ENCODE measurements around the gene PLCH1. TPM values are rescaled to one million over a fixed set of nuclear protein-coding genes. Genes with fewer than 3 reads are reported as not detected.

PLCH1 gene
- total RNA-seq, 1 experiment from 2014 or later = 3.8 TPM

DNA sequence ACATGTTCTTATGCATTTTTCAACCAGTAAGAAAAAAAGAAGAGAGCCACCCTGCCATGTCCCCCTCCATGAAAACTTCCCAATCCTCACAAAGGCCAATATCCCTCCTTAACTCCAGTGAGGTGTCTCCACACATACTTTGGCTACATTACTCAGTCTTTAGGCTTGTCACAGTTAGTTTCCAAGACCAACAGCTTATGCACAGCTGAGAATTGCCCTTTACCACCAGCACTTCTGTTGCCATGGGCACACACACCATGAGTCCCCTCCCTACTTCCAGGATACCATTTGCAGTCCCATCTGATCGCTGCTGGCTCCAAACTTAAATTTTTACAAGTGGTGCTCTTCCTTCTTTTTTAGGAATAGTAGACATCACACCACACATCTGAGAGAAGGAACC is 301.1 kb downstream of the PLCH1 start:
- POLR2A ChIA-PET = no interaction called here
- H3K36me3 ChIP-seq (ENCODE audit: control insufficient read depth in 1 of 2, insufficient read depth in 2 of 2, low read length in 2 of 2) = no peaks in the 10 kb centered on the region
- H3K4me3 ChIP-seq (replicated peaks in 1 of 2; ENCODE audit: low read depth in 1 of 2, low read length in 2 of 2) = no peak overlapping the region
- ATAC-seq (no peak), DNase-seq (ENCODE audit: low read depth, low spot score) (no peak)
- CTCF ChIA-PET = no interaction called here
- no peaks in the 10 kb centered on the region for H4K20me1 ChIP-seq (ENCODE audit: insufficient read depth)
- intact Hi-C loops (cut with micrococcal nuclease) = no loop called here
- H3K27me3 ChIP-seq (ENCODE audit: insufficient read depth, low read length) = no peaks in the 10 kb centered on the region
- RAD21 ChIA-PET (ENCODE audit: low non-redundant PET in 1 of 2, low total read pairs in 2 of 2, uncharacterized antibody in 2 of 2, unreplicated experiment in 2 of 2) = no interaction called here
- H2AFZ ChIP-seq (ENCODE audit: low read depth, low read length, poor library complexity, severe bottlenecking) = no peak overlapping the region
- no peaks in the 10 kb centered on the region for H3K9me3 ChIP-seq (ENCODE audit: control insufficient read depth in 1 of 2, insufficient read depth in 1 of 2, low read depth in 1 of 2, low read length in 2 of 2)
- no peak overlapping the region for H3K4me2 ChIP-seq (ENCODE audit: low read length)
- no peak overlapping the region for H3K9ac ChIP-seq (ENCODE audit: low read length)
- H3K9me2 ChIP-seq (ENCODE audit: insufficient read depth) = no peaks in the 10 kb centered on the region
- H3K4me1 ChIP-seq (ENCODE audit: control insufficient read depth in 1 of 2, insufficient read depth in 2 of 2, low read length in 2 of 2) = no peaks in the 10 kb centered on the region
- no peak overlapping the region for H3K27ac ChIP-seq (ENCODE audit: low read depth, low read length)
- no peaks in the 10 kb centered on the region for H3K79me2 ChIP-seq (ENCODE audit: insufficient read depth, low read length)
- BruUV-seq (replicated peaks) = no TSS peak
- no peak for TF ChIP-seq CBX3 (IDR thresholded peaks at IDR 0.05; ENCODE audit: low read depth)
- TF ChIP-seq FOSL1 (IDR thresholded peaks at IDR 0.05; ENCODE audit: low read depth) = no peak
- no peak for TF ChIP-seq SRF (IDR thresholded peaks at IDR 0.05; ENCODE audit: low read depth)
- TF ChIP-seq EZH2phosphoT487 (IDR thresholded peaks at IDR 0.05; ENCODE audit: borderline replicate concordance) = no peak
- TF ChIP-seq SP1 (IDR thresholded peaks at IDR 0.05; ENCODE audit: low read depth) = no peak
- TF ChIP-seq ZNF274 (IDR thresholded peaks at IDR 0.05; ENCODE audit: low read depth, low read length) = no peak
- TF ChIP-seq JUND (IDR thresholded peaks at IDR 0.05) = no peak
- TF ChIP-seq, protein P1, sequence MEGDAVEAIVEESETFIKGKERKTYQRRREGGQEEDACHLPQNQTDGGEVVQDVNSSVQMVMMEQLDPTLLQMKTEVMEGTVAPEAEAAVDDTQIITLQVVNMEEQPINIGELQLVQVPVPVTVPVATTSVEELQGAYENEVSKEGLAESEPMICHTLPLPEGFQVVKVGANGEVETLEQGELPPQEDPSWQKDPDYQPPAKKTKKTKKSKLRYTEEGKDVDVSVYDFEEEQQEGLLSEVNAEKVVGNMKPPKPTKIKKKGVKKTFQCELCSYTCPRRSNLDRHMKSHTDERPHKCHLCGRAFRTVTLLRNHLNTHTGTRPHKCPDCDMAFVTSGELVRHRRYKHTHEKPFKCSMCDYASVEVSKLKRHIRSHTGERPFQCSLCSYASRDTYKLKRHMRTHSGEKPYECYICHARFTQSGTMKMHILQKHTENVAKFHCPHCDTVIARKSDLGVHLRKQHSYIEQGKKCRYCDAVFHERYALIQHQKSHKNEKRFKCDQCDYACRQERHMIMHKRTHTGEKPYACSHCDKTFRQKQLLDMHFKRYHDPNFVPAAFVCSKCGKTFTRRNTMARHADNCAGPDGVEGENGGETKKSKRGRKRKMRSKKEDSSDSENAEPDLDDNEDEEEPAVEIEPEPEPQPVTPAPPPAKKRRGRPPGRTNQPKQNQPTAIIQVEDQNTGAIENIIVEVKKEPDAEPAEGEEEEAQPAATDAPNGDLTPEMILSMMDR (IDR thresholded peaks at IDR 0.05 in 2 of 3, conservative IDR thresholded peaks at IDR 0.05 in 1 of 3; ENCODE audit: borderline replicate concordance in 1 of 3, insufficient read depth in 1 of 3, low read depth in 2 of 3, low read length in 2 of 3) = no peak
- TF ChIP-seq, protein P2, sequence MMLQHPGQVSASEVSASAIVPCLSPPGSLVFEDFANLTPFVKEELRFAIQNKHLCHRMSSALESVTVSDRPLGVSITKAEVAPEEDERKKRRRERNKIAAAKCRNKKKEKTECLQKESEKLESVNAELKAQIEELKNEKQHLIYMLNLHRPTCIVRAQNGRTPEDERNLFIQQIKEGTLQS (IDR thresholded peaks at IDR 0.05) = no peak
- TF ChIP-seq POLR2AphosphoS5 (IDR thresholded peaks at IDR 0.05; ENCODE audit: low read depth, low read length) = no peak
- TF ChIP-seq EZH2 (IDR thresholded peaks at IDR 0.05) = no peak
- TF ChIP-seq ZBTB33 (IDR thresholded peaks at IDR 0.05; ENCODE audit: extremely low read depth, insufficient replicate concordance, low read length) = no peak
- no peak for TF ChIP-seq POLR2A (IDR thresholded peaks at IDR 0.05; ENCODE audit: borderline replicate concordance, extremely low read depth, insufficient read depth, insufficient read length)
- no peak for TF ChIP-seq SIN3A (IDR thresholded peaks at IDR 0.05; ENCODE audit: low read depth)
- TF ChIP-seq CEBPB (IDR thresholded peaks at IDR 0.05; ENCODE audit: low read depth) = no peak
- TF ChIP-seq TCF7L2 (IDR thresholded peaks at IDR 0.05; ENCODE audit: borderline replicate concordance, extremely low read depth, insufficient read depth, insufficient read length) = no peak
